HG03097 (cell line): ENCODE measurements around the gene PDLIM5.

Experiments used
- ATAC-seq: cut with Tn5 transposase; IDR thresholded peaks from one replicate; pipeline ENCODE4 v1.9.1; 2021; ENCODE audit not compliant: unreplicated experiment, low FRiP score

Gene PDLIM5

GRCh38 chr4:94523033-94523580 lies 71.4 kb downstream of the PDLIM5 start:
- no peak for ATAC-seq

- ATAC-seq, result no peak
These were observed 71.9 kb downstream of the PDLIM5 start for GRCh38 chr4:94523617-94524016.

GRCh38 chr4:94525993-94526728 lies 74.4 kb downstream of the PDLIM5 start:
- ATAC-seq, result peak; percentile 60

GRCh38 chr4:94527556-94528233 lies 76.0 kb downstream of the PDLIM5 start:
- ATAC-seq, result no peak

- ATAC-seq, result no peak
These were observed 77.2 kb downstream of the PDLIM5 start for GRCh38 chr4:94528792-94529451.

- ATAC-seq, result no peak
These were observed 78.3 kb downstream of the PDLIM5 start for GRCh38 chr4:94530073-94530472.

GRCh38 chr4:94531991-94532789 lies 80.4 kb downstream of the PDLIM5 start:
- ATAC-seq, result no peak

- ATAC-seq, result no peak
These were observed 81.9 kb downstream of the PDLIM5 start for GRCh38 chr4:94533405-94534223.

GRCh38 chr4:94534401-94535312 lies 82.9 kb downstream of the PDLIM5 start:
- peak; percentile 88 for ATAC-seq

GRCh38 chr4:94536049-94536448 lies 84.3 kb downstream of the PDLIM5 start:
- no peak for ATAC-seq

GRCh38 chr4:94536649-94537469 lies 85.1 kb downstream of the PDLIM5 start:
- ATAC-seq, result no peak

- no peak for ATAC-seq
These were observed 86.3 kb downstream of the PDLIM5 start for GRCh38 chr4:94537921-94538628.

GRCh38 chr4:94540476-94540875 lies 88.7 kb downstream of the PDLIM5 start:
- no peak for ATAC-seq

GRCh38 chr4:94544811-94545210 lies 93.1 kb downstream of the PDLIM5 start:
- no peak for ATAC-seq

- ATAC-seq, result no peak
These were observed 93.6 kb downstream of the PDLIM5 start for GRCh38 chr4:94545296-94545695.

GRCh38 chr4:94546949-94547348 lies 95.2 kb downstream of the PDLIM5 start:
- no peak for ATAC-seq

- no peak for ATAC-seq
These were observed 96.8 kb downstream of the PDLIM5 start for GRCh38 chr4:94548571-94548970.
